Nephron progenitor cell (in vitro differentiated cells): ENCODE data around the gene P4HA3.

ENCODE experiments used
- DNase-seq: peaks from one replicate; pipeline ENCODE4 v3.0.0; 2021
- H3K27ac Mint-ChIP-seq: 2 replicates; pipeline ENCODE4 v1.8.0; 2021; ENCODE audit warnings: mild to moderate bottlenecking, moderate library complexity, mixed read lengths
- H3K27me3 Mint-ChIP-seq: 2 replicates; pipeline ENCODE4 v1.8.0; 2021; ENCODE audit warnings: mild to moderate bottlenecking, low read depth, mixed read lengths; ENCODE audit not compliant: poor library complexity
- H3K36me3 Mint-ChIP-seq: 2 replicates; pipeline ENCODE4 v1.8.0; 2021; ENCODE audit warnings: low read depth, mixed read lengths
- H3K4me1 Mint-ChIP-seq: 2 replicates; pipeline ENCODE4 v1.8.0; 2021; ENCODE audit warnings: mixed read lengths
- H3K4me3 Mint-ChIP-seq: 2 replicates; pipeline ENCODE4 v1.8.0; 2021; ENCODE audit warnings: mild to moderate bottlenecking, moderate library complexity, mixed read lengths
- H3K9me3 Mint-ChIP-seq: 2 replicates; pipeline ENCODE4 v1.8.0; 2021; ENCODE audit warnings: mild to moderate bottlenecking, moderate library complexity, mixed read lengths
- CTCF ChIP-seq: fragments of 200-600 bp; sonication (generic); IDR thresholded peaks from 2 replicates; pipeline ENCODE4 v1.5.0; 2021; ENCODE audit warnings: antibody characterized with exemption

The P4HA3 gene

GRCh38 chr11:74330075-74330858 is 18.8 kb upstream of the P4HA3 start:
- Mint-ChIP-seq H3K27me3 (peaks cover 4% of the 10 kb centered on the region), H3K27ac (no peak overlapping the region), H3K4me3 (no peak overlapping the region), H3K9me3 (peaks cover 9% of the 10 kb centered on the region), H3K36me3 (peaks cover 20% of the 10 kb centered on the region), H3K4me1 (peaks cover 11% of the 10 kb centered on the region)
- DNase-seq, result no peak
- TF ChIP-seq CTCF, result no peak

- no peak for TF ChIP-seq CTCF
- H3K4me3 Mint-ChIP-seq, result no peak overlapping the region
- peaks cover 9% of the 10 kb centered on the region for H3K9me3 Mint-ChIP-seq
- H3K27me3 Mint-ChIP-seq, result peaks cover 12% of the 10 kb centered on the region
- no peak overlapping the region for H3K27ac Mint-ChIP-seq
- H3K36me3 Mint-ChIP-seq, result peaks cover 20% of the 10 kb centered on the region
- no peak for DNase-seq
- peaks cover 11% of the 10 kb centered on the region for H3K4me1 Mint-ChIP-seq
Measured at GRCh38 chr11:74327076-74327475, 15.6 kb upstream of the P4HA3 start.

- H3K4me1 Mint-ChIP-seq, result peaks cover 11% of the 10 kb centered on the region
- H3K4me3 Mint-ChIP-seq, result no peak overlapping the region
- H3K27me3 Mint-ChIP-seq, result peaks cover 15% of the 10 kb centered on the region
- no peak overlapping the region for H3K27ac Mint-ChIP-seq
- TF ChIP-seq CTCF, result no peak
- DNase-seq, result no peak
- peaks cover 20% of the 10 kb centered on the region for H3K36me3 Mint-ChIP-seq
- H3K9me3 Mint-ChIP-seq, result peaks cover 9% of the 10 kb centered on the region
Measured at GRCh38 chr11:74326665-74327064, 15.2 kb upstream of the P4HA3 start.

GRCh38 chr11:74325649-74326645 is 14.5 kb upstream of the P4HA3 start:
- Mint-ChIP-seq H3K4me1 (peaks cover 11% of the 10 kb centered on the region), H3K27ac (peak overlapping the region; percentile 32), H3K36me3 (peaks cover 20% of the 10 kb centered on the region), H3K9me3 (peaks cover 9% of the 10 kb centered on the region), H3K27me3 (peaks cover 19% of the 10 kb centered on the region), H3K4me3 (no peak overlapping the region)
- DNase-seq, result no peak
- TF ChIP-seq CTCF, result no peak

- Mint-ChIP-seq H3K36me3 (peaks cover 6% of the 10 kb centered on the region), H3K27me3 (peaks cover 19% of the 10 kb centered on the region), H3K9me3 (peaks cover 11% of the 10 kb centered on the region), H3K4me1 (peaks cover 11% of the 10 kb centered on the region), H3K4me3 (no peak overlapping the region), H3K27ac (no peak overlapping the region)
- DNase-seq, result no peak
- no peak for TF ChIP-seq CTCF
Measured at GRCh38 chr11:74322667-74323066, 11.2 kb upstream of the P4HA3 start.
